Activated naive CD4-positive, alpha-beta T cell treated with anti-CD3 and anti-CD28 coated beads for 36 hours (primary cell): ENCODE results near the gene PPP3R2. TPM values are rescaled to one million over a fixed set of nuclear protein-coding genes. Genes with fewer than 3 reads are reported as not detected.
"Not testable (repeated sequence)": the region's sequence is repeated elsewhere in the genome, so short reads cannot be mapped to it uniquely, and the experiment has no call there.

Experiments
- CTCF ChIA-PET: fragments of 350-600 bp; sonication (Branson Sonifier 250); formaldehyde crosslinking; loops from one replicate; lab custom pipeline; 2021; ENCODE audit warnings: antibody characterized with exemption; lab: Charles Lee
- DNase-seq: peaks from one replicate; pipeline ENCODE4 v3.0.0-alpha.2; 2020
- H3K27ac Mint-ChIP-seq: one replicate; pipeline ENCODE4 v1.8.0; 2021; ENCODE audit warnings: mild to moderate bottlenecking, mixed read lengths
- H3K27me3 Mint-ChIP-seq: one replicate; pipeline ENCODE4 v1.8.0; 2021; ENCODE audit warnings: low read depth, mixed read lengths
- H3K36me3 Mint-ChIP-seq: one replicate; pipeline ENCODE4 v1.8.0; 2021; ENCODE audit warnings: low read depth, mixed read lengths
- H3K4me1 Mint-ChIP-seq: one replicate; pipeline ENCODE4 v1.8.0; 2021; ENCODE audit warnings: low read depth, mixed read lengths
- H3K4me3 Mint-ChIP-seq: one replicate; pipeline ENCODE4 v1.8.0; 2021; ENCODE audit warnings: mild to moderate bottlenecking, moderate library complexity, mixed read lengths
- H3K9me3 Mint-ChIP-seq: one replicate; pipeline ENCODE4 v1.8.0; 2021; ENCODE audit warnings: mixed read lengths
- intact Hi-C: fragments of 100-400 bp; cut with micrococcal nuclease; formaldehyde crosslinking; loops from one replicate; pipeline ENCODE4 v1.15.1; 2023
- total RNA-seq, 2 experiments: library from RNA; stranded (reverse); gene quantifications; one replicate each; pipeline ENCODE4 v1.2.3, GENCODE V29; 2021

Gene PPP3R2
- total RNA-seq, 2 experiments from 2014 or later: not detected

DNA sequence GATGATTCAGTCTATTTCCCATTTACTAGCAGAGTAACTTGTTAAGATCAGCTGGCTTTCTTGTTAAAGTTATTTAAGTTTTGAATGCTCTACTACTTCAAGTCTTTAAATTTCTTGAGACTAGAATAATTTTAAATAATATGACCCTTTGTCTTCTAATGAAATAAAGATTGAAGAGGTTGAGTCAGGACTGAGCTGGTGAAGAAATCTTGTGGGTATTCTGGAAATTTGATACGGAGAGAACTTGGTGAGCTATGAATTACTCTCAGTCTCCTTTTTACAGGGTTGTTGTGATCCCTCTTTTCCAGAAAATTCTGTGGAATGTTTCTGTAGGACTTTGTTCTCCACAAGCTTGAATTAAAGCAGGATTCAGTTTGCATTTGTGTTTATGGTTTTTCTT lies 31.8 kb downstream of the PPP3R2 start:
- intact Hi-C loops: no loop called here
- no peaks in the 10 kb centered on the region for H3K9me3 Mint-ChIP-seq

GRCh38 chr9:101561740-101562139 lies 33.0 kb downstream of the PPP3R2 start:
- Mint-ChIP-seq H3K4me1 (peaks cover 12% of the 10 kb centered on the region), H3K4me3 (no peak overlapping the region), H3K36me3 (peaks cover 82% of the 10 kb centered on the region), H3K27ac (no peak overlapping the region), H3K9me3 (peaks cover 2% of the 10 kb centered on the region), H3K27me3 (no peaks in the 10 kb centered on the region)
- intact Hi-C loops: no loop called here
- CTCF ChIA-PET: interaction anchor here (1.0 kb wide), 1 partner anchor 103 kb away, joined by 4 read pairs; no protein-coding TSS in a partner anchor
- DNase-seq: no peak

More for the DNA sequence above, 31.8 kb downstream of the PPP3R2 start:
- H3K36me3 Mint-ChIP-seq: peaks cover 78% of the 10 kb centered on the region
- H3K4me3 Mint-ChIP-seq: no peak overlapping the region
- CTCF ChIA-PET: interaction anchor here (1.0 kb wide), 1 partner anchor 104 kb away, joined by 4 read pairs; no protein-coding TSS in a partner anchor
- peaks cover 24% of the 10 kb centered on the region for H3K4me1 Mint-ChIP-seq
- no peak overlapping the region for H3K27ac Mint-ChIP-seq
- H3K27me3 Mint-ChIP-seq: no peaks in the 10 kb centered on the region
- no peak for DNase-seq

- intact Hi-C loops, H3K27me3 Mint-ChIP-seq: not testable (repeated sequence)
Measured at GRCh38 chr9:101549472-101550098, 45.2 kb downstream of the PPP3R2 start.

DNA sequence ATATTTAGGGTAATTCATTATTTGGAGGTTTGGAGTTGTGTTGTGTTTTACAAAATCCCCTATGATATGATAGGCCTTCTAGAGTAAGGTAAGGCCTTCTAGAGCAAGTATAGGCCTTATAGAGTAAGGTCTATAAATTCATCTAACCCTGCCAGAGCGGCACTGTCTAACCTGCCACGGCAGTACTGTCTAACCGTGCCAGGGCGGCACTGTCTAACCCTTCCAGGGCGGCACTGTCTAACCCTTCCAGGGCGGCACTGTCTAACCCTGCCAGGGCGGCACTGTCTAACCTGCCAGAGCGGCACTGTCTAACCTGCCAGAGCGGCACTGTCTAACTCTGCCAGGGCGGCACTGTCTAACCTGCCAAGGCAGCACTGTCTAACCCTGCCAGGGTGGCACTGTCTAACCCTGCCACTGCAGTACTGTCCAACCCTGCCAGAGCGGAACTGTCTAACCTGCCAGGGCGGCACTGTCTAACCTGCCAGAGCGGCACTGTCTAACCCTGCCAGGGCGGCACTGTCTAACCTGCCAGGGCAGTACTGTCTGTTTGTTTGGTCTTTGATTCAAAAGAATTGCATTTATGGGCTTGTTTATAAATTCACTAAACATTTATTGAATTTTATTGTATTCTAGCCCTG lies 51.6 kb downstream of the PPP3R2 start:
- DNase-seq: no peak
- Mint-ChIP-seq H3K27ac (no peak overlapping the region), H3K4me1 (no peaks in the 10 kb centered on the region), H3K36me3 (peaks cover 39% of the 10 kb centered on the region), H3K4me3 (no peak overlapping the region), H3K9me3 (no peaks in the 10 kb centered on the region), H3K27me3 (no peaks in the 10 kb centered on the region)
- intact Hi-C loops: no loop called here
- CTCF ChIA-PET: no interaction called here

More at GRCh38 chr9:101549472-101550098, 45.2 kb downstream of the PPP3R2 start:
- CTCF ChIA-PET, H3K9me3 Mint-ChIP-seq, DNase-seq, H3K27ac Mint-ChIP-seq, H3K4me1 Mint-ChIP-seq, H3K4me3 Mint-ChIP-seq: not testable (repeated sequence)
- peaks cover 72% of the 10 kb centered on the region for H3K36me3 Mint-ChIP-seq

Other genes with a start within 250 kb of the PPP3R2 start
- not detected for gene BAAT, start 210.0 kb downstream of the PPP3R2 start, total RNA-seq
- gene MRPL50, start 196.4 kb downstream of the PPP3R2 start, total RNA-seq: 10 to 100 TPM; 13.2 to 14.3 TPM
- gene ZNF189, start 196.1 kb downstream of the PPP3R2 start, total RNA-seq: 1 to 10 TPM; 5.5 to 5.7 TPM
- not detected for gene ALDOB, start 159.2 kb downstream of the PPP3R2 start, total RNA-seq
- 10 to 100 TPM; 42.0 to 45.9 TPM for gene RNF20, start 61.1 kb downstream of the PPP3R2 start, total RNA-seq
- not detected for gene GRIN3A, start 143.7 kb upstream of the PPP3R2 start, total RNA-seq